Prostate gland (tissue), 2 donors: ENCODE results near the gene ZC3HAV1. TPM values are rescaled to one million over a fixed set of nuclear protein-coding genes. Genes with fewer than 3 reads are reported as not detected.
A peak's percentile ranks its signal among the peaks of the same experiment; 100 is the strongest.

ENCODE experiments used
- DNase-seq: peaks from one replicate; pipeline ENCODE4 v3.0.0-alpha.2; 2019; ENCODE audit warnings: low spot score
- H3K27ac ChIP-seq, 2 donors: fragments of 200-600 bp; sonication (generic); 2 replicates each; pipeline ENCODE4 v1.5.1; 2017 to 2019
- H3K27me3 ChIP-seq: fragments of 200-600 bp; sonication (generic); replicated peaks from 2 replicates; pipeline ENCODE4 v1.5.1; 2019; ENCODE audit not compliant: insufficient read depth
- H3K36me3 ChIP-seq, 2 donors: fragments of 200-600 bp; sonication (generic); 1 replicate in 1 of 2; 2 replicates in 1 of 2; pipeline versions ENCODE4 v1.5.1 to v1.8.1; 2017 to 2019
- H3K4me1 ChIP-seq: fragments of 200-600 bp; sonication (generic); replicated peaks from 2 replicates; pipeline ENCODE4 v1.5.1; 2019
- H3K4me3 ChIP-seq, 2 donors: fragments of 200-600 bp; sonication (generic); 2 replicates each; pipeline ENCODE4 v1.5.1; 2017 to 2019
- H3K9me3 ChIP-seq: fragments of 200-600 bp; sonication (generic); 2 replicates; pipeline ENCODE4 v1.5.1; 2017
- CTCF ChIP-seq, 4 experiments: fragments of 200-600 bp in 2 of 4; fragments of 450-650 bp in 2 of 4; sonication (generic) in 2 of 4; IDR thresholded peaks; 1 replicate in 3 of 4; 2 replicates in 1 of 4; pipeline ENCODE4 v1.5.1; 2016 to 2019; ENCODE audit warnings: antibody characterized with exemption in 4 of 4, mild to moderate bottlenecking in 2 of 4, moderate library complexity in 2 of 4
- POLR2A ChIP-seq: fragments of 450-650 bp; IDR thresholded peaks from one replicate; pipeline ENCODE4 v1.6.1; 2016; ENCODE audit warnings: antibody characterized with exemption, mild to moderate bottlenecking
- POLR2AphosphoS5 ChIP-seq: sonication (generic); formaldehyde crosslinking; IDR thresholded peaks from one replicate; pipeline ENCODE4 v1.6.1; 2017; ENCODE audit warnings: antibody characterized with exemption
- WGBS: methylation state at CpG from one replicate; pipeline ENCODE4 v1.1.5; 2018; 5-methylcytosine and 5-hydroxymethylcytosine counted together
- intact Hi-C: fragments of 100-400 bp; cut with DNase I; formaldehyde crosslinking; loops from one replicate; pipeline ENCODE4 v1.14.2; 2022
- total RNA-seq, 2 donors: library from RNA; depleted of rRNA; stranded (reverse); fragments of >200 nt; gene quantifications; one replicate each; pipeline ENCODE4 v1.1.0, GENCODE V29; 2016

ZC3HAV1 gene
- total RNA-seq, 2 donors from 2014 or later = 41.2 to 47.9 TPM

- TF ChIP-seq POLR2A (no peak), CTCF (IDR thresholded peaks at IDR 0.05) (no peak), POLR2AphosphoS5 (no peak)
- intact Hi-C loops = loop anchor here (2.0 to 5.0 kb wide), 2 partner anchors 59 to 189 kb away; no protein-coding TSS in a partner anchor
- DNase-seq = no peak
- Histone ChIP-seq H3K4me1 (no peaks in the 10 kb centered on the region), H3K9me3 (no peaks in the 10 kb centered on the region), H3K4me3 (no peak overlapping the region), H3K27me3 (no peaks in the 10 kb centered on the region), H3K36me3 (peaks cover 0 to 4% of the 10 kb centered on the region in 2 donors), H3K27ac (peak overlapping the region in 1 of 2 donors; percentile 45)
- WGBS = 83% methylated on average over 11 of the region's 11 CpGs
Measured at GRCh38 chr7:139075871-139076686, 33.4 kb downstream of the ZC3HAV1 start.

GRCh38 chr7:139075031-139075652 lies 34.4 kb downstream of the ZC3HAV1 start:
- H3K4me3 ChIP-seq = no peak overlapping the region
- peaks cover 0 to 4% of the 10 kb centered on the region in 2 donors for H3K36me3 ChIP-seq
- TF ChIP-seq CTCF (IDR thresholded peaks at IDR 0.05) = peak; percentile 73 to 92 (median 78)
- peak; percentile 55 for TF ChIP-seq POLR2AphosphoS5
- no peak for TF ChIP-seq POLR2A
- intact Hi-C loops = loop anchor here (2.0 to 5.0 kb wide), 2 partner anchors 58 to 188 kb away; no protein-coding TSS in a partner anchor
- no peaks in the 10 kb centered on the region for H3K4me1 ChIP-seq
- H3K27ac ChIP-seq = peak overlapping the region in 1 of 2 donors; percentile 45
- DNase-seq = peak; percentile 75
- WGBS = 42% methylated on average over 9 of the region's 9 CpGs
- no peaks in the 10 kb centered on the region for H3K9me3 ChIP-seq
- no peaks in the 10 kb centered on the region for H3K27me3 ChIP-seq

GRCh38 chr7:139072796-139073195 lies 36.7 kb downstream of the ZC3HAV1 start:
- intact Hi-C loops = no loop called here
- no peaks in the 10 kb centered on the region for H3K36me3 ChIP-seq
- WGBS = 91% methylated on average over 8 of the region's 8 CpGs

GRCh38 chr7:139071680-139072079 lies 37.8 kb downstream of the ZC3HAV1 start:
- Histone ChIP-seq H3K9me3 (no peaks in the 10 kb centered on the region), H3K4me1 (no peaks in the 10 kb centered on the region), H3K27me3 (no peaks in the 10 kb centered on the region), H3K36me3 (no peaks in the 10 kb centered on the region), H3K4me3 (no peak overlapping the region), H3K27ac (no peak overlapping the region)
- intact Hi-C loops = no loop called here
- WGBS = 84% methylated on average over 3 of the region's 3 CpGs
- TF ChIP-seq POLR2AphosphoS5 (no peak), POLR2A (no peak), CTCF (IDR thresholded peaks at IDR 0.05) (no peak)
- DNase-seq = no peak

More at GRCh38 chr7:139072796-139073195, 36.7 kb downstream of the ZC3HAV1 start:
- Histone ChIP-seq H3K27me3 (no peaks in the 10 kb centered on the region), H3K4me1 (no peaks in the 10 kb centered on the region), H3K27ac (no peak overlapping the region), H3K9me3 (no peaks in the 10 kb centered on the region), H3K4me3 (no peak overlapping the region)
- TF ChIP-seq CTCF (IDR thresholded peaks at IDR 0.05) (no peak), POLR2AphosphoS5 (no peak), POLR2A (no peak)
- no peak for DNase-seq
